ENCODE data around the gene VRK2.
A peak's percentile ranks its signal among the peaks of the same experiment; 100 is the strongest.

The VRK2 gene

DNA sequence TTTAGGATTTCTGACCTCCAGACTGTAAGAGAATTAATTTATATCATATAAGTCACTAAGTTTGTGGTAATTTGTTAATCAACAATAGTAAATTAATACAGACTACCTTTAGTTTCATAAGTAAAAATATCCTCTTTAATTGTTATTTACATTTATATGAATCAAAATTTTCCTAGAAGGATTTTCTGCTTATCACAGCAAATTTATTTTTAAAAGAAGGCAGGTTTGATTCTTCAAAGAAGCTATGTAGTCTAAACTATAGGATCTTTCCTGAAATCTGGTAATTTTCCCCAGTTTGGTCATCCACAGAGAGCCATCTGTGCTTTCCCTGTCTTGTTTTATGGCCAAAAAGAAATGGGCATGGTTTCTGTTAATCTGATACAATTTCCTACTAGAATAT is 13.1 kb upstream of the VRK2 start:
- Histone ChIP-seq H3K27me3 (ENCODE audit: control insufficient read depth, insufficient read depth, low read length, poor library complexity, severe bottlenecking) (no peaks in the 10 kb centered on the region), H3K9me3 (ENCODE audit: control insufficient read depth, low read length) (no peaks in the 10 kb centered on the region), H3K27ac (ENCODE audit: insufficient read depth, low read depth, low read length, poor library complexity, severe bottlenecking) (no peak overlapping the region), H3K4me1 (ENCODE audit: control insufficient read depth, insufficient read depth, low read length) (no peaks in the 10 kb centered on the region), H3K36me3 (ENCODE audit: control insufficient read depth, insufficient read depth, low read length) (no peaks in the 10 kb centered on the region), H3K4me3 (ENCODE audit: insufficient read depth, low read depth, low read length) (no peak overlapping the region)

DNA sequence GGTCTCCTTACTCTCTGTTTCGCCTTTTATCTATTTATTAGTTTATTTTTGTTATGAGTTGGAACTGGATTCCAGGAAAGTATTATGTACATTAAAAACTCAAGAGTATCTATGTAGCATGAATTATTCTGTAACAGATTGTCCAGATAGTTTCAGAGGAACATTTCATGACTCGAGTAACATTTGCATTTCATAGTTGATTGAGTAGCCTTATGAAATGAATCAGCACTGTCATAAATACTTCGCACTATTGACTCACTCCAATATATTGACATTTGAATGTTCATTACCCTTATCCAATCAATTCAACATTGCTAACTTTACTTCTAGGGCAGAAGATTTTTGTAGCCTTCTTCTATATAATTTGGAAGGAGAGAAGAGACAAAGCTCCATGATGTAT is 11.3 kb upstream of the VRK2 start:
- H3K36me3 ChIP-seq (ENCODE audit: control insufficient read depth, insufficient read depth, low read length) = no peaks in the 10 kb centered on the region
- H3K4me3 ChIP-seq (ENCODE audit: insufficient read depth, low read depth, low read length) = no peak overlapping the region
- no peak overlapping the region for H3K27ac ChIP-seq (ENCODE audit: insufficient read depth, low read depth, low read length, poor library complexity, severe bottlenecking)
- H3K9me3 ChIP-seq (ENCODE audit: control insufficient read depth, low read length) = no peaks in the 10 kb centered on the region
- no peaks in the 10 kb centered on the region for H3K4me1 ChIP-seq (ENCODE audit: control insufficient read depth, insufficient read depth, low read length)
- 91% methylated on average over 2 of the region's 3 CpGs for WGBS, 2 experiments
- no peaks in the 10 kb centered on the region for H3K27me3 ChIP-seq (ENCODE audit: control insufficient read depth, insufficient read depth, low read length, poor library complexity, severe bottlenecking)

DNA sequence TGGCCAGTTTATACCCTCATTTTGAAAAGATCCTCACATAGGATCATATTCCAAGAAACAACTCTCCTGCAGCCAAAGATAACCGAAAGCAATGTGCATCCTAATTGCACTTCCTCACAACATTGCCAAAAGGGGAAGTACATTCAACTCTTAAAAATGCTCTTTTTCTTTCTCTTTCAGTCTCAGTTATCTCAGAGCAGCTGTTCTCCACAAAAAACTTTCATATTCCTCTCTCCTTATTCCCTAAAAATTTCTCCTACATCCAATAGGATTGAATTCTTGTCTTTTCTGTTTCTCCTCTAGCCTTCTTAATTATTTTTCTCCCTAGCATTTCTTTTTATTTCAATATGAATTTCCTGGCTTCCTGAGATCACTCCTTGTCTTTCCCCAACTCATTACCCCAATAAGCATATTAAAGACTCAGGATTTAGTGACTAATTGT is 7.4 kb upstream of the VRK2 start:
- no peaks in the 10 kb centered on the region for H3K4me1 ChIP-seq (ENCODE audit: control insufficient read depth, insufficient read depth, low read length)
- no peak overlapping the region for H3K27ac ChIP-seq (ENCODE audit: insufficient read depth, low read depth, low read length, poor library complexity, severe bottlenecking)
- WGBS, 2 experiments = 86 to 100% methylated on average over 1 of the region's 1 CpG
- H3K27me3 ChIP-seq (ENCODE audit: control insufficient read depth, insufficient read depth, low read length, poor library complexity, severe bottlenecking) = no peaks in the 10 kb centered on the region
- H3K9me3 ChIP-seq (ENCODE audit: control insufficient read depth, low read length) = no peaks in the 10 kb centered on the region
- H3K4me3 ChIP-seq (ENCODE audit: insufficient read depth, low read depth, low read length) = no peak overlapping the region
- H3K36me3 ChIP-seq (ENCODE audit: control insufficient read depth, insufficient read depth, low read length) = no peaks in the 10 kb centered on the region

DNA sequence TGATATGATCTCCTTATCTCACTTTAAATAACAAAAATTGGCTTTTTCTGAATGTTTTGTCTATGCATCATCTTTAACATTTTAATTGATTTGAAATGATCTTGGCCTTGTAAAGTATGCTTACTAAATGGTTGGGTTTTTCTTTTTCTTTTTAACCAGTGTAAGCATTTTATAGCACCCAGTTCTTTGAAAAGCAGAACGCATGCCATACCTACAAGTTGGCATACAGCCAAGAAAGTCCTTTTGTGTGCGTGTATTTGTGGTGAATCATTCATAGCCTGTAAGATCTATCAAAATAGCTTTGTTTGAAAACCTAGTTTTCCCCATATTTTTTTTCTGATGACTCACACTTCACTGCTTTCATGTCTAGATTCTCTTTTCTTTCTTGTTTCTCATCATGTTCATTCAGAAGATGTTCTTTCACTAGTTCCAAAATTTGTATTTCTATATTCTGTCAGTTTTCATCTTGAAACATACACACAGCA is 4.1 kb upstream of the VRK2 start:
- Histone ChIP-seq H3K4me3 (ENCODE audit: insufficient read depth, low read depth, low read length) (no peak overlapping the region), H3K27me3 (ENCODE audit: control insufficient read depth, insufficient read depth, low read length, poor library complexity, severe bottlenecking) (no peaks in the 10 kb centered on the region), H3K36me3 (ENCODE audit: control insufficient read depth, insufficient read depth, low read length) (no peaks in the 10 kb centered on the region), H3K4me1 (ENCODE audit: control insufficient read depth, insufficient read depth, low read length) (no peaks in the 10 kb centered on the region), H3K27ac (ENCODE audit: insufficient read depth, low read depth, low read length, poor library complexity, severe bottlenecking) (no peak overlapping the region), H3K9me3 (ENCODE audit: control insufficient read depth, low read length) (no peaks in the 10 kb centered on the region)
- 80 to 84% methylated on average over 1 to 2 of the region's 2 CpGs for WGBS, 2 experiments

DNA sequence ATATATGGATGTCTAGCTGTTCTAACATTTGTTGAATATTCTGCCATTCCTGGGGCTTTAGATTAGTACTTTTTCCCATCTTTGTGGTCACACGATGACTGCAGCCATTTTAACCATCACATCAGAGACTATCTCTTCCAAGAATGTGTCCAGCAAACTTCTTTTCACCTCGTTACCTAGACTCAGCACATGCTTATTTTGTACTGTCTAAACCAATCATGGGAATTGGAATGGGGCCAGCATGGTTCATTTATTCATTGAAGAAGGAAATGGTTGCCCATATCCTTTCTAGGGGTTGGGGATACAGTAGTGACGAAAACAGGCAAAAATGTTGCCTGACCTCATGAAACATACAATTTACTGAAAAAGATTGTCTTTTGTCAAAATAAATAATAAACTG is 2.5 kb upstream of the VRK2 start:
- Histone ChIP-seq H3K9me3 (ENCODE audit: control insufficient read depth, low read length) (no peaks in the 10 kb centered on the region), H3K27me3 (ENCODE audit: control insufficient read depth, insufficient read depth, low read length, poor library complexity, severe bottlenecking) (no peaks in the 10 kb centered on the region), H3K36me3 (ENCODE audit: control insufficient read depth, insufficient read depth, low read length) (no peaks in the 10 kb centered on the region), H3K4me3 (ENCODE audit: insufficient read depth, low read depth, low read length) (no peak overlapping the region), H3K27ac (ENCODE audit: insufficient read depth, low read depth, low read length, poor library complexity, severe bottlenecking) (no peak overlapping the region), H3K4me1 (ENCODE audit: control insufficient read depth, insufficient read depth, low read length) (no peaks in the 10 kb centered on the region)
- 100% methylated on average over 2 to 3 of the region's 3 CpGs for WGBS, 2 experiments

DNA sequence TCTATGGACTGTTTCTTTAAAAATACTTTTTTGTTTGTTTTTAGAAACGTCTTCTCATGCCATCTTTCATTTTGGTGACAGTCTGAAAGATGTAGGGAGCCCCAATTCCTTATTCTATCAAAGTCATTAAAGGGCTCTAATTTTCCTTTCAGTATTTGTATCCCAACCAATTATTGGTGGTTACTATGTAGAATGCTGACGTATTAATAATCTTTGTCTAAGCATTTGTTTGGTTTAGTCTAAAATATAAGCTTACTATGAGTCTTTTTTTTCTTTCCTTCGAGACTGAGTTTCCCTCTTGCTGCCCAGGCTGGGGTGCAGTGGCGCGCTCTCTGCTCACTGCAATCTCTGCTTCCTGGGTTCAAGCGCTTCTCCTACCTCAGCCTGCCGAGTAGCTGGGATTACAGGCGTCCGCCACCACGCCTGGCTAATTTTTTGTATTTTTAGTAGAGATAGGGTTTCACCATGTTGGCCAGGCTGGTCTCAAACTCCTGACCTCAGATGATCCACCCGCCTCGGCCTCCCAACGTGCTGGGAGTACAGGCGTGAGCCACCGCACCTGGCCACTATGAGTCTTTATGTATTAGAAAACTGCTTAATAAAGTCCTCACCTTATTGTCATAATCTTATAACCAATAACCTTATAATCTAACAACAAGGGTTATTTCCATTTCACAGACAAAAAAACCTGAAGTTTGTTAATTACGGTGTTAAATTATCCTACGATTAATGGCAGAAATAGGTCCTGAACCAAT is 849 bp upstream of the VRK2 start:
- no peaks in the 10 kb centered on the region for H3K36me3 ChIP-seq (ENCODE audit: control insufficient read depth, insufficient read depth, low read length)
- no peaks in the 10 kb centered on the region for H3K27me3 ChIP-seq (ENCODE audit: control insufficient read depth, insufficient read depth, low read length, poor library complexity, severe bottlenecking)
- H3K27ac ChIP-seq (ENCODE audit: insufficient read depth, low read depth, low read length, poor library complexity, severe bottlenecking) = peak overlapping the region; percentile 92
- WGBS, 2 experiments = 85 to 91% methylated on average over 16 to 17 of the region's 17 CpGs
- H3K4me3 ChIP-seq (ENCODE audit: insufficient read depth, low read depth, low read length) = peak overlapping the region; percentile 59
- H3K9me3 ChIP-seq (ENCODE audit: control insufficient read depth, low read length) = no peaks in the 10 kb centered on the region
- no peaks in the 10 kb centered on the region for H3K4me1 ChIP-seq (ENCODE audit: control insufficient read depth, insufficient read depth, low read length)

DNA sequence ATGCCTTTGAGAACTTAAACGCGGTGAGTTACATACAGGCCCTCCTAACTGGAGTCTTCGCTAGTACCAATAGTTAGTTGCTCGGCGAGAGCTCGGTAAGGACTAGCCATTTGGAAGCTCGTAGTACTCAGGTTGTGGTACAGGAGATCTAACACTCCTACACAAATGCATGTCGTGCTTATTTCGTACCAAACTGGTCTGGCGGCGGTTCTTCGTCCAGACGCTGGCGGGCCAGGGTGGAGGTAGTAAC is 346 bp upstream of the VRK2 start:
- H3K36me3 ChIP-seq (ENCODE audit: control insufficient read depth, insufficient read depth, low read length) = no peaks in the 10 kb centered on the region
- 9 to 11% methylated on average over 14 of the region's 14 CpGs for WGBS, 2 experiments
- H3K9me3 ChIP-seq (ENCODE audit: control insufficient read depth, low read length) = no peaks in the 10 kb centered on the region
- peak overlapping the region; percentile 92 for H3K27ac ChIP-seq (ENCODE audit: insufficient read depth, low read depth, low read length, poor library complexity, severe bottlenecking)
- H3K4me1 ChIP-seq (ENCODE audit: control insufficient read depth, insufficient read depth, low read length) = no peaks in the 10 kb centered on the region
- H3K27me3 ChIP-seq (ENCODE audit: control insufficient read depth, insufficient read depth, low read length, poor library complexity, severe bottlenecking) = no peaks in the 10 kb centered on the region
- peak overlapping the region; percentile 59 for H3K4me3 ChIP-seq (ENCODE audit: insufficient read depth, low read depth, low read length)

DNA sequence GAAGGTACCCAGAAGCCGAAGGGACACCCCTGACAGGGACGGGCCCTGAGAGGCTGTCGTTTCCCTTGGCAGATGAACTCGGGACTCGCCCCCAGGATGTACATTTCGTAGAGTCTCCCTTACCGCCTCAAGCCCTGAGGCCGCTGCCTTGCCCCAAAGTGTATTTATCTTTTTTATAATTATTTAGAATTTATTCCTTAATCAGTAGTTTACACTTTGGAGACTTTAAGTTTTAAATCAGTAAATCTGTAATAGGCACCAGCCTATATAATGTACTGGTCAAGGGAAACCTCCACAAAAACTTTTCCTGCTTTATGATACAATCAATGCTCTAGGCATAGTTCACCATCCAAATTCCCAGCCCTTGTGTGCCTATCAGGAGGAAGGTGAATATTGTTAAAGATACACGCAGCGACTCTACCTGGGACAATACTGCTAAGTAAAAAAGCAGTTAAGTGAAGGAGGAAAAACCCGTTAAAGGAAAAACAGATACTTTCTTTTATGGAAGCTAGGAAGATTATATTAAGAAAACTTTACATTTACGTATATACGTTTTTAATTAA is 848 bp downstream of the VRK2 start:
- Histone ChIP-seq H3K9me3 (ENCODE audit: control insufficient read depth, low read length) (no peaks in the 10 kb centered on the region), H3K27me3 (ENCODE audit: control insufficient read depth, insufficient read depth, low read length, poor library complexity, severe bottlenecking) (no peaks in the 10 kb centered on the region), H3K36me3 (ENCODE audit: control insufficient read depth, insufficient read depth, low read length) (no peaks in the 10 kb centered on the region), H3K27ac (ENCODE audit: insufficient read depth, low read depth, low read length, poor library complexity, severe bottlenecking) (peak overlapping the region; percentile 92), H3K4me1 (ENCODE audit: control insufficient read depth, insufficient read depth, low read length) (no peaks in the 10 kb centered on the region), H3K4me3 (ENCODE audit: insufficient read depth, low read depth, low read length) (peak overlapping the region; percentile 59)
- WGBS, 2 experiments = 16 to 22% methylated on average over 9 of the region's 13 CpGs

DNA sequence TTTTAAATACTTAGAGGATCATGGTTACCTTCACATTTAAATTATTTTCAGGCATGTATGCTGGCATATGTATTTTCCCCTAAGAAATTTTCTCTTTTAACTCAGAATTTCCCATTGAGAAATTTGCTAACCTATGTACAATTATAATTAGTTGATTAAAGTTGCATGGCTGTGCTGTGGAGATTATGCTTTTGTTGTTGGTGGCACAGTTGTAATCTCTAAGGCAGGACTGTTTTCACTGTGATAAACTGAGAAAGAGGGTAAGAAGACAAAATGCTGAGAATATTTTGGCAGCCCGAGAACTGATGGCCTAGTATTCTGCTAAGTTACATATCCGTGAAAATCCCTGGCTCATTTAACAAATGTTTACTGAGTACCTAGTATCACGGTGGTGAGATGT is 1.4 kb downstream of the VRK2 start:
- Histone ChIP-seq H3K27me3 (ENCODE audit: control insufficient read depth, insufficient read depth, low read length, poor library complexity, severe bottlenecking) (no peaks in the 10 kb centered on the region), H3K9me3 (ENCODE audit: control insufficient read depth, low read length) (no peaks in the 10 kb centered on the region), H3K4me3 (ENCODE audit: insufficient read depth, low read depth, low read length) (peak overlapping the region; percentile 59), H3K36me3 (ENCODE audit: control insufficient read depth, insufficient read depth, low read length) (no peaks in the 10 kb centered on the region), H3K4me1 (ENCODE audit: control insufficient read depth, insufficient read depth, low read length) (no peaks in the 10 kb centered on the region), H3K27ac (ENCODE audit: insufficient read depth, low read depth, low read length, poor library complexity, severe bottlenecking) (no peak overlapping the region)
- WGBS, 2 experiments = 67 to 79% methylated on average over 3 of the region's 3 CpGs

DNA sequence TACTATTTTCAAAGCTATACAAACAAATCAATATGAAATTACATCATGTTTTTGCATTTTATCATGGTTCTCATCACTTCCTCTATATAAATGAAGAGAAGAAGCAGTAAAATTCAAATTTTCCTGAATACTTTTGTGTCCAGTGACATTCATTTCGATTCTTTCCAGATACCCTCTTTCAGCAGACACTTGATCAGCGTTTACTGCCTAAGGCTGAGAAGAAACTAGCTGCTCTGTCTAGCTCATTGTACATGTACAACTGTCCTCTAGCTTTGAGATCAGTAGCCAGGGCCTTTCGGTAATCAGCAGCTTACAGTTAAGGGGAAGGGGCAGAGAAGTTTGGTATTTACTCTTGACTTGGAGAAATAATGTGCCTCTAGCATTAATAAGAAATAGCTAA is 4.8 kb downstream of the VRK2 start:
- no peak overlapping the region for H3K4me3 ChIP-seq (ENCODE audit: insufficient read depth, low read depth, low read length)
- H3K27me3 ChIP-seq (ENCODE audit: control insufficient read depth, insufficient read depth, low read length, poor library complexity, severe bottlenecking) = no peaks in the 10 kb centered on the region
- H3K9me3 ChIP-seq (ENCODE audit: control insufficient read depth, low read length) = no peaks in the 10 kb centered on the region
- H3K4me1 ChIP-seq (ENCODE audit: control insufficient read depth, insufficient read depth, low read length) = no peaks in the 10 kb centered on the region
- H3K36me3 ChIP-seq (ENCODE audit: control insufficient read depth, insufficient read depth, low read length) = no peaks in the 10 kb centered on the region
- WGBS, 2 experiments = 92 to 98% methylated on average over 3 of the region's 3 CpGs
- no peak overlapping the region for H3K27ac ChIP-seq (ENCODE audit: insufficient read depth, low read depth, low read length, poor library complexity, severe bottlenecking)

Data from ectodermal cell (in vitro differentiated cells).